ENCODE measurements around the gene SMTNL2.
"Not testable (repeated sequence)": the region's sequence is repeated elsewhere in the genome, so short reads cannot be mapped to it uniquely, and the experiment has no call there.

SMTNL2 gene

DNA sequence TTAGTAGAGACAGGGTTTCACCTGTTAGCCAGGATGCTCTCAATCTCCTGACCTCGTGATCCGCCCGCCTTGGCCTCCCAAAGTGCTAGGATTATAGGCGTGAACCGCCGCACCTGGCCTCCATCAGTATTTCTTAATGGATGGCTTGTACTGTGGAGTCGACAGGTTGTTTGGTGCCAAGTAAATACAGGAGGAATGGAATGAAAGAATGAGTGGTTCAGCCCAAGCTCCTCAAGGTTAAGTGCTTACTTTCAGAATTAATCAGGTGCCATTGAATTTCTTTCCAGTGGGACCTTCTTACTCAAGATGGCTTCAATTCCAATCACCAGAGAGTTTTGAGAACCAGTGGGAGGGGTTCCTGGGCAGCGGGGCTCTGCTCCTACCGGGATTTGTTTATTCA, 32.1 kb downstream of the SMTNL2 start:
- H3K36me3 ChIP-seq (ENCODE audit: insufficient read depth, low read length): no peaks in the 10 kb centered on the region
- H3K27me3 ChIP-seq (ENCODE audit: control insufficient read depth in 1 of 2, insufficient read depth in 2 of 2, low read length in 2 of 2): no peaks in the 10 kb centered on the region
- no peaks in the 10 kb centered on the region for H3K9me3 ChIP-seq (ENCODE audit: low read length)
- no peak overlapping the region for H3K27ac ChIP-seq (ENCODE audit: low read depth, low read length)
- no peak overlapping the region for H3K9ac ChIP-seq (ENCODE audit: low read length)
- no peak overlapping the region for H3K4me3 ChIP-seq (ENCODE audit: low read depth in 1 of 2, low read length in 2 of 2)
- no peaks in the 10 kb centered on the region for H3K4me1 ChIP-seq (ENCODE audit: insufficient read depth, low read length)

DNA sequence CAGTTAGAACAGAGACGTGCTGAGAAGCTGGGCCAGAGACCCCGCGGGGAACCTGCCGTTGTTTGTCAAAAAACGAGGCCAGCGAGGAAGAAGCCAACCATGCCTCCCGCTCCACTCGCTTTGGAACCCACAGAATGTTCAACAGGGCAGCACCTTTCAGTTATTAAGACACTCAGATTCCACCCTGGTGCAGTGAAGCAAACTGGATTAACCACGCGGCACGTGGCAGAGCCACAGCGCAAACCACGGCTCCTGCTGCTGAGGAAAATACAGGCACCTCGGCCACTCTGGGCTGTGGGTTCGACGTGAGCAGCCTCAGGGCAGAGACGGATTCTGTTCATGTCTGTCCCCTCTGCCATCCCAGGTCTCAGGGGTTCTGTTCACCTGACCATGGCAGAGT, 32.8 kb downstream of the SMTNL2 start:
- H3K27ac ChIP-seq (ENCODE audit: low read depth, low read length): no peak overlapping the region
- H3K4me1 ChIP-seq (ENCODE audit: insufficient read depth, low read length): no peaks in the 10 kb centered on the region
- no peaks in the 10 kb centered on the region for H3K36me3 ChIP-seq (ENCODE audit: insufficient read depth, low read length)
- no peak overlapping the region for H3K9ac ChIP-seq (ENCODE audit: low read length)
- H3K4me3 ChIP-seq (ENCODE audit: low read depth in 1 of 2, low read length in 2 of 2): no peak overlapping the region
- no peaks in the 10 kb centered on the region for H3K27me3 ChIP-seq (ENCODE audit: control insufficient read depth in 1 of 2, insufficient read depth in 2 of 2, low read length in 2 of 2)
- no peaks in the 10 kb centered on the region for H3K9me3 ChIP-seq (ENCODE audit: low read length)

DNA sequence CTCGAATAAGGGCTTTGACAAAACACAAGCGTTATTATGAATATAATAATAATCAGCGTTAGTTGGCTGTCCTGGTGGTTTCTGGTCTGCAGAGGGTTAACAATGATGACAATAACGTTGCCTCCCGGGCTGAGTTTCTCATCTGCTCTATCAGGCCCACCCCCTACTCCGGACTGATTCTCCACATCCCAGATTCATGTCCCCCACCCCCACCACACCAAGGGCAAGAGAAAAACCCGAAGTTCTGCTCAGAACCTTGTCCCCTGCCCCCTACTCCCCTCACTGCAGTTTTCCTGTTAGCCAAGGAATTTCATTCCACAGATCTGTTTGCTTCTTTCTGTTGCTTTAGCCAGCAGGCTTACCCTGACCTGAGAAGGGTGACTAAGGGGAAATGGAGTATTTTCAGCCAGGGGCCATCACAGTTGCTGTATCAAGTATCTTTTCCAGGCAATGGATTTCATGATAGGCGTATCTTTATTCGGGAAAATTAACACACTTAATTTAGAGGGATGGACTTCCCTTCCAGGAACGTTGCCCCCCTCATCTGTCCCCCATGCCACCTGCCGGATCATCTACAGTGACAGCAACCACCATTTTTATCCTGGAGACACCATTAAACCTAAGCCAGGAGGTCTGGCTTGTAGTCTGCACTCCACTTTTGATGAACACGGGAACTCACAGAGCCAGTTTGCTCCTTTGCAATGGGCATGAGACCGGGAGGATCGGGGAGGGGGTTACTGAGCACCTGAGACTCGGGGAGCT, 33.4 kb downstream of the SMTNL2 start:
- no peaks in the 10 kb centered on the region for H3K36me3 ChIP-seq (ENCODE audit: insufficient read depth, low read length)
- no peak overlapping the region for H3K27ac ChIP-seq (ENCODE audit: low read depth, low read length)
- H3K9ac ChIP-seq (ENCODE audit: low read length): no peak overlapping the region
- no peak overlapping the region for H3K4me3 ChIP-seq (ENCODE audit: low read depth in 1 of 2, low read length in 2 of 2)
- H3K9me3 ChIP-seq (ENCODE audit: low read length): no peaks in the 10 kb centered on the region
- H3K27me3 ChIP-seq (ENCODE audit: control insufficient read depth in 1 of 2, insufficient read depth in 2 of 2, low read length in 2 of 2): no peaks in the 10 kb centered on the region
- no peaks in the 10 kb centered on the region for H3K4me1 ChIP-seq (ENCODE audit: insufficient read depth, low read length)

DNA sequence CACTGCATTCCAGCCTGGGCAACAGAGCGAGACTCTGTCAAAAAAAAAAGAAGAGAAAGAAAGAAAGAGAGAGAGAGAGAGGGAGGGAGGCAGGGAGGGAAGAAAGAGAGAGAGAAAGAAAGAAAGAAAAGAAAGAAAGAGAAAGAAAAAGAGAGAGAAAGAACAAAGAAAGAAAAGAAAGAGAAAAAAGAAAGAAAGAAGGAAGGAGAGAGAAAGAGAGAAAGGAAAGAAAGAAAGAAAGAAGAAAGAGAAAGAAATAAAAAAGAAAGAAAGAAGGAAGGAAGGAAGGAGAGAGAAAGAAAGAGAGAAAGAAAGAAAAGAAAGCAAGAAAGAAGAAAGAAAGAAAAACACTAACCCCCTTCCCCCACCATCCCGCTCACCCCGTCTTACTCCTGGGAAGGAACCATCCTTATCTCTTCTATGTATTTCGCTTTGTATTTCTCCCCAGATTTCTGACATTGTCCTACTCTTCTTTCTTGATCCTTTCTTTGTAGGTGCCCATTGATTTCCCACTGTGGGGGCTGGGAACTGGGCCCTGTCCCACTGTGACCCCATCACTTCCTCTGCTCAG, 36.3 kb downstream of the SMTNL2 start:
- Histone ChIP-seq H3K27ac (ENCODE audit: low read depth, low read length) (no peak overlapping the region), H3K4me3 (ENCODE audit: low read depth in 1 of 2, low read length in 2 of 2) (no peak overlapping the region), H3K36me3 (ENCODE audit: insufficient read depth, low read length) (no peaks in the 10 kb centered on the region), H3K9ac (ENCODE audit: low read length) (no peak overlapping the region), H3K27me3 (ENCODE audit: control insufficient read depth in 1 of 2, insufficient read depth in 2 of 2, low read length in 2 of 2) (no peaks in the 10 kb centered on the region), H3K4me1 (ENCODE audit: insufficient read depth, low read length) (peaks cover 5% of the 10 kb centered on the region), H3K9me3 (ENCODE audit: low read length) (no peaks in the 10 kb centered on the region)

DNA sequence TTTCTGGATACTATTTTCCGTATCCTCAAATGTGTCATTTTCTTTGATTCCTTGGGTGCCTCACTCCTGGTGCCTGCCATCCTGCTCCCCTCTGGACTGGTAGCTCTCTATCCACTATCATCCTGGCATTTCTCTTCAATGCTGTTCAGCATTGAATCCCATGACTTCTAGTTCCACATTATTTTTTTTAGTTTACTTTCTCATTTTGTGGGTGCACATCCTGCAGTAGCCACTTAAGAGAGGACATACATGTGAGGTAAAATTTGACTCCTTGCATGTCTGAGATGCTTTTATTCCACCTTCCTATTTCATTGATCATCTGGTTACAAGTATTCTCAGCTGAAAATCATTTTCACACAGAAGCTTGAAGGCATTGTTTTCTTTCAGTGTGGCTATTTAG, 38.0 kb downstream of the SMTNL2 start:
- H3K9me3 ChIP-seq (ENCODE audit: low read length): no peaks in the 10 kb centered on the region
- H3K4me3 ChIP-seq (ENCODE audit: low read depth in 1 of 2, low read length in 2 of 2): no peak overlapping the region
- H3K36me3 ChIP-seq (ENCODE audit: insufficient read depth, low read length): no peaks in the 10 kb centered on the region
- no peak overlapping the region for H3K9ac ChIP-seq (ENCODE audit: low read length)
- H3K4me1 ChIP-seq (ENCODE audit: insufficient read depth, low read length): peaks cover 6% of the 10 kb centered on the region
- H3K27ac ChIP-seq (ENCODE audit: low read depth, low read length): no peak overlapping the region
- H3K27me3 ChIP-seq (ENCODE audit: control insufficient read depth in 1 of 2, insufficient read depth in 2 of 2, low read length in 2 of 2): no peaks in the 10 kb centered on the region

DNA sequence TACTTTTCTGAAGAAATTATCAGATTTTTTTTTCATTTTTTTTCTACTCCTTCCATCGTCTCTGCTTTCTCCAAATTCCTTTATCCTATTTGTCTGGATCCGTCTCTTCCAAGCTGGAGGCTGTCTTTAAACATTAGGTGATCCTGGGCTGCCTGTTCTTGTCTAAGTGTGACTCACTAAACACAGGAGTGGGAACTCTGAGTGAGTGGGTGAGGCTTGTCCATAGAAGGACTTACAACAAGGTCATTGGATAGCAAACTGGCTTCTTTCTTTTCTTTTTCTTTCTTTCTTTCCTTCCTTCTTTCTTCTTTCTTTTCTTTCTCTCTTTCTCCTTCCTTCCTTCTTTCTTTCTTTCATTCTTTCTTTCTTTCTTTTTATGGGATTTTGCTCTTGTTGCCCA, 38.9 kb downstream of the SMTNL2 start:
- H3K27me3 ChIP-seq (ENCODE audit: control insufficient read depth in 1 of 2, insufficient read depth in 2 of 2, low read length in 2 of 2): no peaks in the 10 kb centered on the region
- peaks cover 6% of the 10 kb centered on the region for H3K4me1 ChIP-seq (ENCODE audit: insufficient read depth, low read length)
- H3K36me3 ChIP-seq (ENCODE audit: insufficient read depth, low read length): no peaks in the 10 kb centered on the region
- no peak overlapping the region for H3K9ac ChIP-seq (ENCODE audit: low read length)
- H3K9me3 ChIP-seq (ENCODE audit: low read length): no peaks in the 10 kb centered on the region
- no peak overlapping the region for H3K4me3 ChIP-seq (ENCODE audit: low read depth in 1 of 2, low read length in 2 of 2)
- H3K27ac ChIP-seq (ENCODE audit: low read depth, low read length): no peak overlapping the region

DNA sequence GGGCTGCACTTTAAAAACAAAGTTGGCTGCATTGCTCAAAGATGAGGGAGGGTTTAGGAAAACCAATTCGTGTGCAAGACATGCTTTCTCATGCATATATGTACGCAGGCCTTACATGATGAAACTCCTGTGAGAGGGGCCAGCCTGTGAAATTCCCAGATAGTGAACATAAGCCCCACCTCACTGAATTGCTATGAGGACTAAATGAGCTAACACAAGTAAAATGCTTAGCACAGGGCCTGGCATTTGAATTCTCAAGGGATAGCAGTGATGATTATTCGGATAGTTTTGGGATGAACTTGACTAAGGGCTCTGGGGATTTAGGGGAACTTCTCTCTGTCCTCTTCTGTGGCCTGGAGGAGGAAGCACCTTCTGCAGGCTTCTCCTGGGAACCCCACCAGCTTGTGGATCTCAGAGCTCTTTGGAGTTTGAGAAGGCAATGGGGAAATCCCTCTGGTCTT, 40.2 kb downstream of the SMTNL2 start:
- not testable (repeated sequence) for H3K27ac ChIP-seq (ENCODE audit: low read depth, low read length); H3K9ac ChIP-seq (ENCODE audit: low read length); H3K27me3 ChIP-seq (ENCODE audit: control insufficient read depth in 1 of 2, insufficient read depth in 2 of 2, low read length in 2 of 2); H3K9me3 ChIP-seq (ENCODE audit: low read length); H3K36me3 ChIP-seq (ENCODE audit: insufficient read depth, low read length); H3K4me3 ChIP-seq (ENCODE audit: low read depth in 1 of 2, low read length in 2 of 2); H3K4me1 ChIP-seq (ENCODE audit: insufficient read depth, low read length)

DNA sequence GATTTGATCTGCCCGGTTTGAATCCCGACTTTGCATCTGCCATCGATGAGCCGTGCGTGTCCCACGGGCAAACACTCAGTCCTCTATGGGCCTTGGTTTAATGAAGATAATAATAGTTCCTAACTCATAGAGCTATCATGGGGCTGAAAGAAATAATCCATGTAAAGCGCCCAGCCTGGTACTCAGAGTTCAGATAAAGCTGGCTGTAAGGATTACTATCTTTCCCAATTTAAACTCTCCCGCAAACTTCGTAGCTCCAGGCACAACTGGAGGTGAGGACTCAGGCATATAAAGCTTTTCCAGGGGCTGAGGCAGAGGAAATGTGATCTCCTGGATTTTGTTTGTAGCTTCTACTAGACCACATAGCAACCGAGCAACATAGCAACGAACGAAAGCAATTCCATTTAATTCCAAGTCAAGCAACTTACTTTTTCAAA, 40.9 kb downstream of the SMTNL2 start:
- no peaks in the 10 kb centered on the region for H3K36me3 ChIP-seq (ENCODE audit: insufficient read depth, low read length)
- H3K9me3 ChIP-seq (ENCODE audit: low read length): no peaks in the 10 kb centered on the region
- H3K9ac ChIP-seq (ENCODE audit: low read length): no peak overlapping the region
- peaks cover 6% of the 10 kb centered on the region for H3K4me1 ChIP-seq (ENCODE audit: insufficient read depth, low read length)
- no peak overlapping the region for H3K27ac ChIP-seq (ENCODE audit: low read depth, low read length)
- H3K4me3 ChIP-seq (ENCODE audit: low read depth in 1 of 2, low read length in 2 of 2): no peak overlapping the region
- H3K27me3 ChIP-seq (ENCODE audit: control insufficient read depth in 1 of 2, insufficient read depth in 2 of 2, low read length in 2 of 2): no peaks in the 10 kb centered on the region

DNA sequence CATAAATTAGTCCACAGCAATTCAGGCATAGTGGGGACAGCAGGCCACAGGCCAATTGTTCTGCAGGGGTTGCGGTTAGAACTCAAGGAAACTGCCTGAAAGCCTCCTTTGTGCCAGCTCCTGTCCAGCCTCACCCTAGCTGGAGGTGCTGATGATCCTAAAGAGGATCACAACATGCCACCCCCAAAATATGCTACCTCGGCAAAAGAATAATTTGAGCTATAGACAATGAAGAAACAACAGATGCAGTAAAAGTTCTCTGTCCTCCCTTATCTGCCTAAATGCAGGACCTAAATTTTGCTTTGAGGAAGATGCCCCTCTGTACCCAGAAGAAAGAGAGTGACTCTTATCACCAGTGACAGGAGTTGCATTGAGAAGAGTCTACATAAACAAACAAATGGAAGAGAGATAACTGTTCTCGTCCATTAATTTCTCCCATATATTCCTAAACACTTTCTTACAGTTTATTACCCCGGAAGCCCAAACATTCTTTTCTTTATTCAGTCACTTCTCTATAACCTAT, 42.5 kb downstream of the SMTNL2 start:
- Histone ChIP-seq H3K27ac (ENCODE audit: low read depth, low read length) (no peak overlapping the region), H3K4me3 (ENCODE audit: low read depth in 1 of 2, low read length in 2 of 2) (no peak overlapping the region), H3K36me3 (ENCODE audit: insufficient read depth, low read length) (no peaks in the 10 kb centered on the region), H3K27me3 (ENCODE audit: control insufficient read depth in 1 of 2, insufficient read depth in 2 of 2, low read length in 2 of 2) (no peaks in the 10 kb centered on the region), H3K4me1 (ENCODE audit: insufficient read depth, low read length) (peaks cover 6% of the 10 kb centered on the region), H3K9me3 (ENCODE audit: low read length) (no peaks in the 10 kb centered on the region), H3K9ac (ENCODE audit: low read length) (no peak overlapping the region)

DNA sequence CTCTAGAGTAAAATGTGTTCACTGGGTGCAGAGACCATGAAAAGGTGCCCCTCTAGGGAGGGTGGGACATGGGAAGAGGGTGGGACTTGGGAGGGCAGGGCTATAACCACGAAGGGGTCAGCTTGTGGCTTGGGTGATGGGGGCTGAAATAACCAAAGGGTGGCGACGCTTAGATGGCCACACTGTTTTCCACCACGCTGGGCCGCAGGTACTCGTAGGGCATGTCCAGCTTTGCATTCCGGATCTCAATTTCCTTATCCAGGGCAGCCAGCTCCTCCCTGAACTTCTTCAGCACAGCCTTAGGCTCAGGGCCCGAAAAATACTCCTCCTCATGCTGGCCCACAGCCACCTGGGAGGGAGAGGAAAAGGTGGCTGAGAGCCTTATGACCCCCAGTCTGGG, 47.1 kb downstream of the SMTNL2 start:
- Histone ChIP-seq H3K9me3 (ENCODE audit: low read length) (no peaks in the 10 kb centered on the region), H3K4me1 (ENCODE audit: insufficient read depth, low read length) (no peaks in the 10 kb centered on the region), H3K36me3 (ENCODE audit: insufficient read depth, low read length) (no peaks in the 10 kb centered on the region), H3K27ac (ENCODE audit: low read depth, low read length) (no peak overlapping the region), H3K9ac (ENCODE audit: low read length) (no peak overlapping the region), H3K4me3 (ENCODE audit: low read depth in 1 of 2, low read length in 2 of 2) (no peak overlapping the region), H3K27me3 (ENCODE audit: control insufficient read depth in 1 of 2, insufficient read depth in 2 of 2, low read length in 2 of 2) (peaks cover 0 to 10% of the 10 kb centered on the region in 2 donors)

DNA sequence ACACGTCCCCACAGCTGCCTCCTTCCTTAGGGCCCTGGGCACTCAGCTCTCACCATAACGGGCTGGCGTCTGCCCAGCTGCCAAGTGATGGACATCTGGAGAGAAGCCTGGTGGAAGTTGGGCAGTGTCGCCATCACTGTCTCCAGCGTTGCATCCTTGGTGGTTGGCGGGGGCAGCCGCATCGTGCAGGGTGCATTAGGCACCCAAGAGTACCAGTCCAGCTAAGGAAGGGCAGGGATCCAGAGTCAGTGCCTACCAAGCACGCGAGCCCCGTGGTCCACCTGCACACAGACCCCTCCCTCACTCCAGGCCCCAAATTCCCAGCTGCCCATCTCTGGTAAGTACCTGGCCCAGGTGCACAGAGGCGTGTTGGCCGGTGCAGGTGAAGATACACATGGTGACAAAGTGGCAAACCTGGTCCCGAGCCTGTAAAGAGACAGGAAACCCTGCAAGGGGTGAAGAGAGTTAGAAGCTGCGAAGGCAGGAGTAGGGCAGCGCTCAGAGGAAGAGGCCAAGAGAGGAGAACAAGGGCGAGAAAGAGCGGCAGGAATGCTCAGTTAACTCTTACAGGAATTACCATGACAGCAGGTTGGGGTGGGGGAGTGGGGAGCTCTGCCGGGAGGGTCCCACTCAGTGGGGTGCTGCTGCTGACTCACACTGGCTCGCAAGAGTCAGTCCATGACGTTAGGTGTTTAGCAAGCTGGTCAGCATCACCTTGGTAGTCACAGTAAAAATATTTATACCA, 47.7 kb downstream of the SMTNL2 start:
- Histone ChIP-seq H3K36me3 (ENCODE audit: insufficient read depth, low read length) (no peaks in the 10 kb centered on the region), H3K9me3 (ENCODE audit: low read length) (no peaks in the 10 kb centered on the region), H3K4me1 (ENCODE audit: insufficient read depth, low read length) (no peaks in the 10 kb centered on the region)

More for the DNA sequence above, 47.7 kb downstream of the SMTNL2 start:
- Histone ChIP-seq H3K9ac (ENCODE audit: low read length) (no peak overlapping the region), H3K27me3 (ENCODE audit: control insufficient read depth in 1 of 2, insufficient read depth in 2 of 2, low read length in 2 of 2) (peaks cover 0 to 13% of the 10 kb centered on the region in 2 donors), H3K4me3 (ENCODE audit: low read depth in 1 of 2, low read length in 2 of 2) (no peak overlapping the region), H3K27ac (ENCODE audit: low read depth, low read length) (no peak overlapping the region)

Measured in muscle layer of colon (tissue), 2 donors.